ENCODE results near the gene SPCS1. TPM values are rescaled to one million over a fixed set of nuclear protein-coding genes. Genes with fewer than 3 reads are reported as not detected.
A peak's percentile ranks its signal among the peaks of the same experiment; 100 is the strongest.

Gene SPCS1
- total and polyA plus RNA-seq, 9 of the 15 experiments (the other 6 are each of a cell fraction or from before 2014, with no cell fraction given), result 73.9 to 567 (median 127) TPM

DNA sequence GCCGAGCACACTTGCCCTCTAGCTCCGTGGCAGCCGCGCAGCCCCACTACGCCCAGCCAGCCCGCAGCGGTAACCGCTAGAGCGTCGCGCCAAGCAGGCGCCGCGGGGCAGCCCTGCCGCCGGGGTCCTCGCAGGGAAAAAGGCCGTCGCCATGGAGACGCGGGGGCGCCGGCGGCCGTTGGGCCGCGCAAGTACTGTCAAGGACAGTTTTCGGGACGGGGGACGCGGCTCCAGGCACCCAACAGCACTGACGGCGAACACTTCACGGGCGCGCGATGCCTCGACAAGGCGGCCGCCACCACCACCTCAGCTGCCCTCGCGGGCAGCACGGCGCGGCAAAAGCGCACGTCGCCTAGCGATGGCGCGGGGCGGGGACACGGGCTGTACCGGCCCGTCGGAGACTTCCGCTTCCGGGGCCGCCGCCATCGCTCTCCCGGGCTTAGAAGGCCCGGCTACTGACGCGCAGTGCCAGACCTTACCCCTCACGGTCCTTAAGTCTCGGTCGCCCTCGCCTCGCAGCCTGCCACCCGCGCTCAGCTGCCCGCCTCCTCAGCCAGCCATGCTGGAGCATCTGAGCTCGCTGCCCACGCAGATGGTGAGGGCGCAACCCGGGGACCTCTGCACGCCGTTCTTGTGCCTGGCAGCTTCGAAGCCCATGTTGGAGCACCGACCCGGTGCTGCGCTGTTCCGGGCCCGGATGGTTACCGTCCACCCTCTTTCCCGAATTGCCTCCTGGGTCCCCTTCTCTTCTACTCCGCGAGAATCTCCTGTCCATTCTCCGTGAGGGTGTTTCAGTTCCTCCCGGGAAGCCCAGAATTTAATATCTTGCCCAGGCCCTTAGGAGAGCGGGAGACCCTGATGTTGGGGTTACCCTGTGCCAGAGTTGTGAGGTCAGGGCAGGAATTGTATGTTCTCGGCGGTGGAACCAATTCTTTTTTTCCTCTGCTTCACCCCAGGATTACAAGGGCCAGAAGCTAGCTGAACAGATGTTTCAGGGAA is at the start of gene SPCS1, which contains the start of gene GLT8D1 (continued):
- TF ChIP-seq, protein P1, sequence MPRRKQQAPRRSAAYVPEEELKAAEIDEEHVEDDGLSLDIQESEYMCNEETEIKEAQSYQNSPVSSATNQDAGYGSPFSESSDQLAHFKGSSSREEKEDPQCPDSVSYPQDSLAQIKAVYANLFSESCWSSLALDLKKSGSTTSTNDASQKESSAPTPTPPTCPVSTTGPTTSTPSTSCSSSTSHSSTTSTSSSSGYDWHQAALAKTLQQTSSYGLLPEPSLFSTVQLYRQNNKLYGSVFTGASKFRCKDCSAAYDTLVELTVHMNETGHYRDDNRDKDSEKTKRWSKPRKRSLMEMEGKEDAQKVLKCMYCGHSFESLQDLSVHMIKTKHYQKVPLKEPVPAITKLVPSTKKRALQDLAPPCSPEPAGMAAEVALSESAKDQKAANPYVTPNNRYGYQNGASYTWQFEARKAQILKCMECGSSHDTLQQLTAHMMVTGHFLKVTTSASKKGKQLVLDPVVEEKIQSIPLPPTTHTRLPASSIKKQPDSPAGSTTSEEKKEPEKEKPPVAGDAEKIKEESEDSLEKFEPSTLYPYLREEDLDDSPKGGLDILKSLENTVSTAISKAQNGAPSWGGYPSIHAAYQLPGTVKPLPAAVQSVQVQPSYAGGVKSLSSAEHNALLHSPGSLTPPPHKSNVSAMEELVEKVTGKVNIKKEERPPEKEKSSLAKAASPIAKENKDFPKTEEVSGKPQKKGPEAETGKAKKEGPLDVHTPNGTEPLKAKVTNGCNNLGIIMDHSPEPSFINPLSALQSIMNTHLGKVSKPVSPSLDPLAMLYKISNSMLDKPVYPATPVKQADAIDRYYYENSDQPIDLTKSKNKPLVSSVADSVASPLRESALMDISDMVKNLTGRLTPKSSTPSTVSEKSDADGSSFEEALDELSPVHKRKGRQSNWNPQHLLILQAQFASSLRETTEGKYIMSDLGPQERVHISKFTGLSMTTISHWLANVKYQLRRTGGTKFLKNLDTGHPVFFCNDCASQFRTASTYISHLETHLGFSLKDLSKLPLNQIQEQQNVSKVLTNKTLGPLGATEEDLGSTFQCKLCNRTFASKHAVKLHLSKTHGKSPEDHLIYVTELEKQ (CRISPR knock-in tag; IDR thresholded peaks at IDR 0.05), result no peak
- TF ChIP-seq PHTF2 (CRISPR knock-in tag; IDR thresholded peaks at IDR 0.05), result no peak
- TF ChIP-seq POLR2B (IDR thresholded peaks at IDR 0.05; ENCODE audit: low read depth, partially characterized antibody), result peak; percentile 67
- TF ChIP-seq KDM1A (IDR thresholded peaks at IDR 0.05), result no peak
- TF ChIP-seq TAF7 (tag; IDR thresholded peaks at IDR 0.05), result 0 out of 2 replicates have a peak, but pooled peaks have one; percentile 43
- peak; percentile 99 for TF ChIP-seq GABPA (tag; conservative IDR thresholded peaks at IDR 0.05; ENCODE audit: low read depth)
- no peak for TF ChIP-seq HDAC8 (tag; IDR thresholded peaks at IDR 0.05)
- no peak for TF ChIP-seq ZC3H8 (IDR thresholded peaks at IDR 0.05)
- no peak for TF ChIP-seq ZNF41 (CRISPR knock-in tag; conservative IDR thresholded peaks at IDR 0.05)
- 0 out of 2 replicates have a peak, but pooled peaks have one; percentile 26 for TF ChIP-seq ZEB2 (IDR thresholded peaks at IDR 0.05)
- TF ChIP-seq RBM14 (IDR thresholded peaks at IDR 0.05; ENCODE audit: borderline replicate concordance, insufficient read depth, low read depth, low read length), result no peak
- no peak for TF ChIP-seq KDM4B (IDR thresholded peaks at IDR 0.05; ENCODE audit: borderline replicate concordance in 2 of 2, low read depth in 1 of 2)
- no peak for TF ChIP-seq ZC3H4 (CRISPR knock-in tag; IDR thresholded peaks at IDR 0.05; ENCODE audit: borderline replicate concordance)
- TF ChIP-seq DMBX1 (CRISPR knock-in tag; IDR thresholded peaks at IDR 0.05; ENCODE audit: borderline replicate concordance), result no peak
- TF ChIP-seq CHD2 (IDR thresholded peaks at IDR 0.05; ENCODE audit: low read depth, low read length), result no peak
- no peak for TF ChIP-seq MTA2 (IDR thresholded peaks at IDR 0.05; ENCODE audit: low read depth)
- TF ChIP-seq, protein P2, sequence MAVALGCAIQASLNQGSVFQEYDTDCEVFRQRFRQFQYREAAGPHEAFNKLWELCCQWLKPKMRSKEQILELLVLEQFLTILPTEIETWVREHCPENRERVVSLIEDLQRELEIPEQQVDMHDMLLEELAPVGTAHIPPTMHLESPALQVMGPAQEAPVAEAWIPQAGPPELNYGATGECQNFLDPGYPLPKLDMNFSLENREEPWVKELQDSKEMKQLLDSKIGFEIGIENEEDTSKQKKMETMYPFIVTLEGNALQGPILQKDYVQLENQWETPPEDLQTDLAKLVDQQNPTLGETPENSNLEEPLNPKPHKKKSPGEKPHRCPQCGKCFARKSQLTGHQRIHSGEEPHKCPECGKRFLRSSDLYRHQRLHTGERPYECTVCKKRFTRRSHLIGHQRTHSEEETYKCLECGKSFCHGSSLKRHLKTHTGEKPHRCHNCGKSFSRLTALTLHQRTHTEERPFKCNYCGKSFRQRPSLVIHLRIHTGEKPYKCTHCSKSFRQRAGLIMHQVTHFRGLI (CRISPR knock-in tag; IDR thresholded peaks at IDR 0.05), result no peak
- TF ChIP-seq TEAD1 (CRISPR knock-in tag; IDR thresholded peaks at IDR 0.05), result peak in 1 of 2 experiments; percentile 72; a peak in 1 of 4 replicates
- TF ChIP-seq PTTG1 (tag; IDR thresholded peaks at IDR 0.05; ENCODE audit: low read depth), result no peak
- TF ChIP-seq, protein P3, sequence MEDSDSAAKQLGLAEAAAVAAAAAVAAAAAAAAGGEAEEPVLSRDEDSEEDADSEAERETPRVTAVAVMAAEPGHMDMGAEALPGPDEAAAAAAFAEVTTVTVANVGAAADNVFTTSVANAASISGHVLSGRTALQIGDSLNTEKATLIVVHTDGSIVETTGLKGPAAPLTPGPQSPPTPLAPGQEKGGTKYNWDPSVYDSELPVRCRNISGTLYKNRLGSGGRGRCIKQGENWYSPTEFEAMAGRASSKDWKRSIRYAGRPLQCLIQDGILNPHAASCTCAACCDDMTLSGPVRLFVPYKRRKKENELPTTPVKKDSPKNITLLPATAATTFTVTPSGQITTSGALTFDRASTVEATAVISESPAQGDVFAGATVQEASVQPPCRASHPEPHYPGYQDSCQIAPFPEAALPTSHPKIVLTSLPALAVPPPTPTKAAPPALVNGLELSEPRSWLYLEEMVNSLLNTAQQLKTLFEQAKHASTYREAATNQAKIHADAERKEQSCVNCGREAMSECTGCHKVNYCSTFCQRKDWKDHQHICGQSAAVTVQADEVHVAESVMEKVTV (CRISPR knock-in tag; IDR thresholded peaks at IDR 0.05), result no peak
- peak; percentile 31 for TF ChIP-seq RBM25 (IDR thresholded peaks at IDR 0.05; ENCODE audit: low read depth, low read length, severe bottlenecking)

All from K562 (cell line).